GM19452 (cell line): ENCODE data around the gene CHST9.
"Not testable (repeated sequence)": the region's sequence is repeated elsewhere in the genome, so short reads cannot be mapped to it uniquely, and the experiment has no call there.

Experiments
- ATAC-seq: cut with Tn5 transposase; IDR thresholded peaks from one replicate; pipeline ENCODE4 v1.9.1; 2021; ENCODE audit not compliant: unreplicated experiment

The CHST9 gene

DNA sequence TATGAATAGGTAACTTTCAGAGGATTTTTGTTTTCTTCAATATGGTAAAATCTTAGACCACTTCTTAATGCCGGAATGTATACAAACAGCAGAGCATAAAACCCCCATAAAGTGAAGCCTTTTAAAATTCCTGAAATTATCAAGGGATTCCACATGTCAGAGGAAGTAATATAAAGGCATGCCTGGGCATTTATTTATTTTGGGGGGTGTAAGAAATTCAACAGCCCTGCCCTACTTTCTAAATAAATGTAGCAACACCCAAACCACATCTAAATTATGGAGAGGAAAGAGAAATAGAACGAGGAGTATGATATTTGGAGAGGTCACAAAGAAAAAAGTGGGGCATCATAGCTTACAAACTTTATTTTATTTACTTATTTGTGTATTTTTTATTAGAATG, 9.9 kb downstream of the CHST9 start:
- ATAC-seq: no peak

DNA sequence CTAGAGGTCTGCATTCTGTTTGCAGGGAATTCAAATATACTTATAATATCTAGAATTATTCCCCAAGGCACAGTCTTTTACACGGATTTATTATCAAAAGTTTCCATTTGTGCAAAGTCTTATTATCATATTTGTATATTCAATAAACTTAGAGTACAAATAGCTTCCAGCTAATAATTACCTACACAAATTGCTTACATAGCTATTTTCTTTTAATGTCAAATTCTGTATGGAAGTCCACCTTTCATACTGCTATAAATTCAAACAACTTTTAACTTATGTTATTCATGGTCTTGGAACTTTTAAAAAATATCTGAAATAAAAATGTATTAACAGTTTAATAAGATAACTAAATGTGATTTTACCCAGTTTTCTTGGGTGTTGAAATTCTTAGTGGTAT, 13.1 kb downstream of the CHST9 start:
- ATAC-seq: no peak

DNA sequence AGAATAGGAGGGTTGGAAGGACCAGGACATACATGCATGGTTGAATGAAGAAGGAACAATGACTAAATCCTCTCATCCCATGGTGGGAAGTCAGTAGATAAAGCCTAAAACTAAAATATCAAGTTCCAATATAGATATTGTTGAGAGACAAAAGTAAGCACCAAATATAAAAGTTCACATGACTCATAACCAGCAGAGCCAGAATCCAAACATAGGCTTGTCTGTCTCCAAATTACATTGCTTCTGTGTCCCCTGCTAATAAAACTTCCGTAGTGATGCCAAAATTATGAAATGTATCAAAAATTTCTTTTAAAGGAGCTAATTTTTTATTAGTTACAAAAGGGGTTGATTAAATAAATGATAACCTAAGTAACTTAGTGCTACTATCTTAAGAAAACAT, 19.7 kb downstream of the CHST9 start:
- no peak for ATAC-seq

DNA sequence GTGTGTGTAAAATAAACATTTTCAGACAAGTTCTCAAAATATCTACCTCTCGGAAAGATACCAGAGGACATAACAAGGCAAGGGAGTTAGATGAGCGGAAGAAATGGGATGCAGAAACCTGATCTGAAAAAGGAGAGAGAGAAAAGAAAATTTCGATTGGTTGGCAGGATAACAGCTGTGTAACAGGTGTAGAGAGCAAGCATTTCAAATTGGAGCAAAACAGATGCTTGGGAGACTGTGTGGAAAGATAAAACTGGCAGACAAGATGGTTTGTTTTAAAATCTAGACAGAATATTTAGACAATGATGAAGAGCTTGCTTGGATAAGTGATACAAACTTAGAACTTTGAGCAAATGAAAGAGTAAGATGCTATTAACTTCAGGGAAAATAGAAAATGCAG, 20.2 kb downstream of the CHST9 start:
- no peak for ATAC-seq

DNA sequence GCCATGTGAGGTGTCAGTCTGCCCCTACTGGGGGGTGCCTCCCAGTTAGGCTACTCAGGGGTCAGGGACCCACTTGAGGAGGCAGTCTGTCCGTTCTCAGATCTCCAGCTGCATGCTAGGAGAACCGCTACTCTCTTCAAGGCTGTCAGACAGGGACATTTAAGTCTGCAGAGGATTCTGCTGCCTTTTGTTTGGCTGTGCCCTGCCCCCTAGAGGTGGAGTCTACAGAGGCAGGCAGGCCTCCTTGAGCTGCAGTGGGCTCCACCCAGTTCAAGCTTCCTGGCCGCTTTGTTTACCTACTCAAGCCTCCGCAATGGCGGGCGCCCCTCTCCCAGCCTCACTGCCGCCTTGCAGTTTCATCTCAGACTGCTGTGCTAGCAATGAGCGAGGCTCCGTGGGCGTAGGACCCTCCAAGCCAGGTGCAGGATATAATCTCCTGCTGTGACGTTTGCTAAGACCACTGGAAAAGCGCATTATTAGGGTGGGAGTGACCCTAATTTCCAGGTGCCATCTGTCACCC, 21.9 kb downstream of the CHST9 start:
- not testable (repeated sequence) for ATAC-seq

DNA sequence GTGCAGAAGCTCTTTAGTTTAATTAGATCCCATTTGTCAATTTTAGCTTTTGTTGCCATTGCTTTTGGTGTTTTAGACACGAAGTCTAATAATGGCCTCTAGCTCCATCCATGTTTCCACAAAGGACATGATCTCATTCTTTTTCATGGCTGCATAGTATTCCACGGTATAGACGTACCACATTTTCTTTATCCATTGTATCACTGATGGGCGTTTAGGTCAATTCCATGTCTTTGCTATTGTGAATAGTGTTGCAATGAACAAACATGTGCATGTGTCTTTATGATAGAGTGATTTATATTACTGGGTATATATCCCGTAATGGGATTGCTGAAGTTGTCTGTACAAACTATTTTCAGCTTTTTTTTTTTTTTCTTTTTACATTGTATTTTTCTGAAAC, 35.9 kb downstream of the CHST9 start:
- ATAC-seq: not testable (repeated sequence)

DNA sequence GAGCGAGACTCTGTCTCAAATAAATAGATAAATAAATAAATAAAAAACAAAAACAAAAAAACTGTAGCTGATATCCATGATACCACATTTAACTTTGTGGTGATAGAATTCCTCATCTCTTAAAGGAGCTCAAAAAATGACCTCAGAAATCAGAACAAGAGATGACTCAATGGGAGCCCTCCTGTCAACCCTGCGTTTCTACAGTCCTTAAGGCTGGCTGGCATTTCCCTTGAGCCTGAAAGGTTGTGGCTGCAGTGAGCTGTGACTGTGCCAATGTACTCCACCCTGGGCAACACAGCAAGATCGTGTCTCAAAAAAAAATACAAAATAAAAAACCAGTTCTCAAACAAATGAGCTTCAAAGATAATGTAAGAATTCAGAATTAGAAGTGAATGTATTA, 40.4 kb downstream of the CHST9 start:
- ATAC-seq: no peak

DNA sequence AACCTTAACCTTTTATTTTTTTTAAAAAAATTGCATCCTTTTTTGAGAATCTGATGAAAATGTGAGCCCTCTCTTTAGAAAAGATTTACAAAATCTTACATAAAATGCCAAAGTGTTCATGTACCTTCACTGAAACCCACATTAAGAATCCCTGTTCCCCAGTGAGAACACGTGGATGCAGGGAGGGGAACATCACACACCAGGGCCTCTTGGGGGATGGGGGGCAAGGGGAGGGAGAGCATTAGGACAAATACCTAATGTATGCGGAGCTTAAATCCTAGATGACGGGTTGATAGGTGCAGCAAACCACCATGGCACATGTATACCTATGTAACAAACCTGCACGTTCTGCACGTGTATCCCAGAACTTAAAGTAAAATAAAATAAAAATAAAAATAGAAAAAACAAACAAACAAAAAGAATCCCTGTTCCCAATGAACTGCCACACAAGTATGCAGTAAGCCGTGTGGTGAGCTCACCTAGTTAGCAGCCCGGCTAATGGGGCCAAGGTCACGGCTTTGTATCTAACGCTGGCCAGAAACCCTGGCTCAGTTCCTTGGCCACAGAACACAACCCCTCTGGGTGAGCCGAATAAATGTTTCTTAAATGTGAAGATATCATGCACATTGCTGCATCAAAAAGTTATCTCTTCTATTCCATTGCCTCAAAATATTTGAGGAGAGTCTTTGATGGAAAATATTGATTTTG, 41.4 kb downstream of the CHST9 start:
- no peak for ATAC-seq

DNA sequence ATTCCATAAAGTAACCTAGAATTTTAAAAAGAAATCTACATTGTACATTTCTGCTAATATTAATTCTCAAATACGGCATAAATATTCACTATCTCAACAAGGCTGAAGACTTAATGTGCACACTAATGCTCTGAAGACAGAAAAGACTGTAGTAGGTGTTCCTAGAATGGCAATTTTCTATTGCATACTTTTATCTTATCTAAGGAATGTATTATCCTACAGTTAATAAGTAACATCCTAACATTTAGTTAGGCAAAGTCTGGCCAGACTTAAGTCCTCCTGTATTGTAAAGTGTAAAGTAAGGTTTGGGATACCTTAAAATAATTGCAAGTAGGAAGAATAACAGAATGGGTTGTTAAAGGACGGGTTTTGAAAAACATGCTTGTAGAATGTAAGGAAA, 42.2 kb downstream of the CHST9 start:
- no peak for ATAC-seq

DNA sequence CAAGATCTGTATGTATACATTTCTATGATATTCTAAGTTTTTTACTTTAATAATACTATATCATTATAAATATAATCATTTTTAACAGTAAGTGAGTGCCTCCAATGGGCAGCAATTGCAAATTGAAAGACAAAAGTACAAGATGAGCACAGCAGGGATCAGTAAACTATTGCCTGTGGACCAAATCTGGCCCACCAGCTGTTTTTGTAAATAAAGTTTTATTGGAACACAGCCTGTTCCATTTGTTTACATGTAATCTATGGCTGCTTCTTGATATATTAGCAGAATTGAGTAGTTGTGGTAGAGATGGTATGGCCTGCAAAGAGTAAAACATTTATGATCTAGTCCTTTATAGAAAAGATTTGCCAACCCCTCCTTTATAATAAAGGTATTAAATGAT, 43.2 kb downstream of the CHST9 start:
- ATAC-seq: no peak

DNA sequence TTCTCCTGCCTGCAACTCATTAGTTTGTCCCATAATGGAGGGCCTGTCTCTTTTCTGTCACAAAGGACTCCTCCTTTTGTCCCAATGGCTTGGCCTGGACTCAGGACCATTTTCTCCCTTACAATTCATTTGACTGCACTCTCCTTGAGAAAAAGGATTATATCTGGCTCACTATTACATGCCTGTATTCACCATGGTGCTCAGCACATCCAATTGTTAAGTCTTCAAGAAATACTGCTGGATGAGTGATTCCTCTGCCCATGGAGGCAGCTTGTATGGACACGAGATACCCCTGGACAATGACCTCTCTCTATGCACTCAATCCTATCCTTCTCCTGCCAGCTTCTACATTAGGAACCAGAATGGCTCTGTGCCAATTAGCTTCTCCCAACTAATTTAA, 47.0 kb downstream of the CHST9 start:
- ATAC-seq: no peak

DNA sequence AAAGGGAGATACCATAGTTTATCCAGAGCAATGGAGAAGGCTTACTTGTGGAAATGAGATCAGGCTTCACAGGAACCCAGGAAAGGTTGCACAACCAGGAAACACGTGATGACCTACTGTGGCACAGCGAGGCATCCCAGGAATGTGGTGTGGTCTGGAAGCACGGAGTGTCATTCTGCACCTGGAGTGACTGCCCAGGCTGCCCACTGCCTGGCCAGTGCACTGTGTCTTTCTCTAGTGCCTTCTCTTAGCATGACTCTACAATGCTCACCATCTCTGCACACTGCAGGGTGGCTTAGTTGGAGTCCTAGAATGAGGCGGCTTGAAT, 48.9 kb downstream of the CHST9 start:
- no peak for ATAC-seq

DNA sequence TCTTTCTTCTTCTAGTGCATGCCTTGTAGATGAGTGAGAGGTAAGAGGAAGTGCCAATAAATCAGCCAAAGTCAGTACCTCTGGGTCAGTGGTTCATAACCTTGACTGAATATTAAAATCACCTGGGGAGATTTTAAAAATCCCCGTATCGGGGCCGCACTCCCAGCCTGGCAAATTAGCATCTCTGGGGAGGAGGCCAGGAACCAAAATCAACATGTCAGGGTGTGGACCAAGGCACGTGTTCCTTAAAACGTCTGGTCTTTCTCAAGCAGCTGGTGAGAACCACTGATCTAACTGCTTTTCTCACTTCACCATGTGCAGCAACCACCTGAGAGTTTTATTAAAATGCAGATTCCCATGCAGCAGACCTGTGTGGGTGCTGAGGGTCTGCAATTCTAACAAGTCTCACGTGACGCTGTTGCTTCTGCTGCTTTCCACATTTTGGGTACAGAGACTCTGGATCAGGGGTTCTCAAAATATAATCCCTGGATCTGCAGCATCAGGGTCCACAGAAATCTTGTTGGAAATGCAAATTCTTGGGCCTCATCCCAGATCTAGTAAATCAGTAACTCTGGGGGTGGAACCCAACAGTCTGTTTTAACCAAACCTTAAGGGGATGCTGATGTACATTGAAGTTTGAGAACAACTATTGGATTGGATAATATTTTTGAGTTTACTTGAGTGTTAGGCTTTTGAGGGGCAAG, 49.5 kb downstream of the CHST9 start:
- no peak for ATAC-seq

DNA sequence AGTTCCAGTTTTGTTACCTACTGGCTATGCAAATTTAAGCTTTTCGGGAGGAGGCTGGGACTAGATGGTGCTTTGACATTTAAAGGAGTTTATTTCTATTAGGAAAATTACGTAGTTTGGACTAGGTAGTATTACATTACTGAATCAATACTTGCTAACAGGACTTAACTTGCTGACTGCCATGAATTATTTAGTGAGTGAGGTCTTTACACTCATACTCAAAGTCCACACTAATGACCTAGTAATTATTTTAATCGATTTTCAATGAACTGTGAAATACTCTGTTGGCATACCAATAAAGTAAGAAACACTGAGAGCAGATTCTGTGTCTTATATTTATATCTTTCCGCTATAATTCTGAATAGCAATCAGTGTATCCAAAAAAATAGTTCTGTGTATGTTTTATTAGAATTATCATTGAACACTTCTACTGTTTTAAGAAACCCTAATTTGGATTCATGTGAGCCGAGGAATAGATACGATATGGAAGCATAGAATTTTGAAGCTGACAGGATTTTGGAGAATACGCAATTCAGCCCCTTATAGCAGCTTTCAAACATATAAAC, 55.0 kb downstream of the CHST9 start:
- no peak for ATAC-seq

DNA sequence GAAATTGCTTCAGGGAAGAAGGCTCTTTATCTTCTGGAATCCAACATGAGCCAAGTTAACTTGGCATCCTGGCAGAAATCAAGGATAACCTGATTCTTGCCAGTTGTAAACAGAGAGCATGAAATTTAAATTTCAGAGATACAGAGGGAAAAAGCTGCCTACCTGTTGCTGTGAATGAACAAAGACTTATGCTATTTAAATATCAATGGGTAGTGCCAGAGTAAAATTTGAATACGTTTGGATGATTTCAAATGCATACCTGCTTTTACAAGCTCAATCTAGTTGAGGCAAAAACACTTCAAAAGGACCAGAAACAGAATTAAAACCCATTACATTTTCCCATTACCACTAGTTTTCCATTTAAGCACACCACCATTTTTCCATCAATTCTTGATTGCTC, 60.9 kb downstream of the CHST9 start:
- no peak for ATAC-seq

DNA sequence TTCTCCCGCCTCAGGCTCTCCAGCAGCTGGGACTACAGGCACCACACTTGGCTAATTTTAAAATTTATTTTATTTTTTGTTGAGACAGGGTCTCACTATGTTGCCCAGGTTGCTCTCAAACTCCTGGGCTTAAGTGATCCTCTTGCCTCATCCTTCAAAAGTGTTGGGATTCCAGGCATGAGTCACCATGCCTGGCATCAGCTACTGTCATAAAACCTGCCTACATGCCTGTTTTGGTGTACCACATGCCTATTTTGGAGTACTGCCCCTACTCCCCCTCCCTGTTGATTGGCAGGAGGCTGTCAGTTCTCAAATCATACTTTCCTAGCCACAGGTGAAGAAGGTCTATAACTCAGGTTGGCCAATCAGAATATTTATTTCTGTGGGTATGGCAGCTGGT, 64.0 kb downstream of the CHST9 start:
- ATAC-seq: no peak

DNA sequence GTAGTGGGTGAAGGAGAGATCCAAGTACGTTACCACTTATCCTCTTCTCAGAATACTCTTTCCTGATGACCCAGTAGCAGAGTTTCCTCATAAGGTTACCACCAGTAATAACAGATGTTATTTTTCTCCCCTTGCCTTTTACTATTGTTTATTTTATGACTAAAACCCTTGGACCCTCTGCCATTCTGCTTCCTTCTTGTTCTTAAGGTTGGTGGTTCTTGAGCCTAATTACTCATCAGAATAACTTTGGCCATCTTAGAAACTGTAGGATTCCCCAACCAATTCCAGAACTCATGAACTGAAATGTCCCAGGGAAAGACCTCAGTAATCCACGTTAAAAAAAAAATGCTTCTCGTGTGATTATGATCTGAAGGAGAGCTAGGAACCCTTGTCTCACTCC, 64.9 kb downstream of the CHST9 start:
- ATAC-seq: no peak

DNA sequence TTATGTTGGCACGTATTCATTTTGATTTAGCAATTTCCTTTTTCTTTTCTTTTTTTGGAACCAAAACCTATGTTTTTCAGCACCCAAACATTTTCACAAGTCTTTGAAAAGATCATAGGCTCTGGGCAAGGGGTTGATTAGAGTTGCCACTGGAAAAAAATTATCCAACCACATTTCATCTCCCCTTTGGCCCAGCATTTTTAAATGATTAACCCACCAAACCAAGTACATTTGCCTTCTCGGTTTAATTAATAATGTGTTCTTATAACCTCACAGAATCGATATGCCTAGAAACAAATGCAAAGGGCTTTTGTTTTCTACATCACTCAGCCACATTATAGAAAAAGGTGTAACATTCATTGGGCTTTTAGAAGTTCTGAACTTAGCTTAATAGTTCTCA, 66.1 kb downstream of the CHST9 start:
- no peak for ATAC-seq

DNA sequence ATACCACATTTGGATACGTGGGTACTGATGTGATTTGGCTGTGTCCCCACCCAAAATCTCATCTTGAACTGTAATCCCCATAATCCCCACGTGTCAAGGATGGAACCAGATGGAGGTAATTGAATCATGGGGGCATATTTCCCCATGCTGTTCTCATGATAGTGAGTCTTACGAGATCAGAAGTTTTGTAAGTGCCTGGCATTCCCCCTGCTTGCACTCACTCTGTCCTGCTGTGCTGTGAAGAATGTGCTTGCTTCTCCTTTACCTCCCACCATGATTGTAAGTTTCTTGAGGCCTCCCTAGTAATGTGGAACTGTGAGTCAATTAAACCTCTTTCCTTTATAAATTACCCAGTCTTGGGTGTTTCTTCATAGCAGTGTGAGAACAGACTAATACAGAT, 70.3 kb downstream of the CHST9 start:
- ATAC-seq: no peak

DNA sequence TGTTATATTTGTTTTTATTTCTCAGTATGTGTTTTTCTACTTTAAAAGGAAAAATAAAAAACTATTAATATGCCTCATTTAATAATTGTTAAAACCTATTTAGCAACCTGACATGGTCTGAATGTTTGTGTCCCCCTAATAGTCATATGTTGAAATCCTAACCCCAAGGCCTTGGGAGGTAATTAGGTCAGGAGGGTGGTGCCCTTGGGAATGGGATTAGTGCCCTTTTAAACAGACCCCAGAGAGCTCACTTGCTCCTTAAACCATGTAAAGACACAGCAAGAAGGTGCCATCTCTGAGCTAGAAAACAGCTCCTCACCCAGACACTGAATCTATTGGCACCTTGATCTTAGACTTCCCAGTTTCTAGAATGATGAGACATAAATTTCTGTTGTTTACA, 71.8 kb downstream of the CHST9 start:
- ATAC-seq: no peak

DNA sequence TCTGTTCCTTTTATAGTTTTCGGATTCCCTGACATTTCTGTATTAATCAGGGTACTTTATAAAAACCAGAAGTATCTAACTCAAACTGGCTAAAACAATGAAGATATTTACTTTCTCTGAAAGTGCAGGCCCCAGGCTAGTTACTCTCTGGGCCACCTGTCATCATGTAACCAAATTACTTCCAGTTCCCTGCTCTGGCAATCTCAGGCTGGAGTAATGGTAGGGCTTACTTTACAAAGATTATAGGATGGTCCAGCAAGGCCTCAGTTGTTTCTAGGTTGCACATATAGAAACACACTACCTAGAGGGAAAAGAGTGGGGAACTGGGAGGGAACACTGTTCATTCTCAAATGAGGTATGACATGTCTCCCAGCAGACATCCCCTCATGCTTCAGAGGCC, 74.8 kb downstream of the CHST9 start:
- ATAC-seq: no peak

DNA sequence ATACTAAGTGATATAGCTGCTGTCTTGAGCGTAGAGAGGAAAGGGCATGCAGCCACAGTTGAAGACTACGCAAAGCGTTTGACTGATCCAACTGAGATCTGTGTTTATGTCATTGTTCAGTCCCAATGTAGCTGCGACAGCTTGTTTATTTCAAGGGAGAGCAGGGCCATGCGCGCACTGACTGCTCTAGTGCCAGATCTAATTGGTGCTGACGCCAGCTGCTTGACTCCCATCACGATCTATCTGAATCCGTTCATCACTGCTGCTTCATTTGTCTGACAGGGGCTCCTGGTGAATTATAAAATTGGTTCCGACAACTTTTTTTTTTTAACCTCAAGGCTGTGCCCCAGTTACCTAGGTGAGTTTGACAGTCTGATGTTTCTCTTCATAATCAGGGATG, 75.7 kb downstream of the CHST9 start:
- no peak for ATAC-seq

DNA sequence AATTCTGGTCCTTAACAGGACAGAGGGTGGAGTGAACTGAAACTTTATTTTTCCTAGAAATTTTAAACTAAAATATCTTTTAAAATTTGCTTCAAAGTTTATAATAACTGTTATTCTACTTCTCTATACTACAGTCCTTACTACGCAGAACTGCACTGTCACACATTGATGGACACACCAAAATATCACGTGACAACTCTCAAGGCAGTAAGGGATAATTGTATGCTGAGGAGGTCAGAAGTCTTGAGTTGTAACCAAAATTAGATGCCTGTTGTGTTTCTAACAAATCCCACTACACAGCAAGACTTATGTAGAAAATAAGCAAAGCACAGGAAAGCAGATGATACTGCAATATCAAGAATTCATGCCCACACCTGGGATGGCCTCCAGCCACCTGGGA, 76.3 kb downstream of the CHST9 start:
- no peak for ATAC-seq
